T-cell (primary cell): ENCODE results near the gene KDM1A. TPM values are rescaled to one million over a fixed set of nuclear protein-coding genes. Genes with fewer than 3 reads are reported as not detected.

Experiments
- ATAC-seq, 4 experiments: fragments of 200-7000 bp in 3 of 4; fragments of 150-1000 bp in 1 of 4; cut with Tn5 transposase; replicated peaks in 1 of 4; 1 replicate in 3 of 4; 2 replicates in 1 of 4; pipeline ENCODE4 v1.10.0; 2021; ENCODE audit warnings: moderate library complexity in 3 of 4, mild to moderate bottlenecking in 2 of 4, moderate number of reproducible peaks in 1 of 4
- CTCF ChIA-PET, 2 donors: fragments of 300-600 bp; sonication (Branson Sonifier 250); formaldehyde crosslinking; loops; one replicate each; lab custom pipeline; 2022; ENCODE audit warnings: antibody characterized with exemption in 2 of 2; lab: Charles Lee
- POLR2A ChIA-PET, 2 donors: fragments of 300-600 bp; sonication (Branson Sonifier 250); formaldehyde crosslinking; loops; one replicate each; lab custom pipeline; 2022; ENCODE audit warnings: antibody characterized with exemption in 2 of 2; lab: Charles Lee
- DNase-seq, 35 experiments: peaks; one replicate each; pipeline versions ENCODE4 v3.0.0 to v3.0.0-alpha.2; 2013 to 2023
- H3K27ac ChIP-seq: one replicate; pipeline ENCODE4 v1.5.1; 2013; ENCODE audit warnings: low read length
- H3K27me3 ChIP-seq, 2 experiments: replicated peaks in 1 of 2; 1 replicate in 1 of 2; 2 replicates in 1 of 2; pipeline versions ENCODE4 v1.6.1 to v1.7.0; 2013; ENCODE audit warnings: low read length in 1 of 2, mixed read lengths in 1 of 2; ENCODE audit not compliant: control insufficient read depth in 2 of 2, insufficient read depth in 2 of 2; ENCODE audit errors: extremely low read depth in 1 of 2
- H3K36me3 ChIP-seq, 2 donors: 1 replicate in 1 of 2; 2 replicates in 1 of 2; pipeline versions ENCODE4 v1.6.1 to v1.7.0; 2013; ENCODE audit warnings: low read length in 1 of 2; ENCODE audit not compliant: control insufficient read depth in 2 of 2, insufficient read depth in 1 of 2; ENCODE audit errors: extremely low read depth in 1 of 2
- H3K4me1 ChIP-seq, 2 experiments: 1 replicate in 1 of 2; 2 replicates in 1 of 2; pipeline versions ENCODE4 v1.6.1 to v1.7.0; 2013; ENCODE audit warnings: low read length in 2 of 2, mixed read lengths in 1 of 2; ENCODE audit not compliant: insufficient read depth in 2 of 2, control insufficient read depth in 1 of 2; ENCODE audit errors: extremely low read depth in 1 of 2
- H3K4me3 ChIP-seq, 2 donors: 1 replicate in 1 of 2; 2 replicates in 1 of 2; pipeline versions ENCODE4 v1.5.1 to v1.7.0; 2013; ENCODE audit warnings: mild to moderate bottlenecking in 2 of 2, low read length in 1 of 2, moderate library complexity in 1 of 2; ENCODE audit not compliant: control insufficient read depth in 1 of 2; ENCODE audit errors: extremely low read depth in 1 of 2
- H3K9me3 ChIP-seq: 2 replicates; pipeline ENCODE4 v1.7.0; 2013
- H3K27ac Mint-ChIP-seq, 2 donors: one replicate each; pipeline ENCODE4 v1.8.0; 2020 to 2021; ENCODE audit warnings: mild to moderate bottlenecking in 2 of 2, mixed read lengths in 2 of 2
- H3K27me3 Mint-ChIP-seq, 2 donors: one replicate each; pipeline ENCODE4 v1.8.0; 2021 to 2022; ENCODE audit warnings: mixed read lengths in 2 of 2
- H3K36me3 Mint-ChIP-seq: one replicate; pipeline ENCODE4 v1.8.0; 2021; ENCODE audit warnings: mixed read lengths
- H3K4me1 Mint-ChIP-seq, 3 donors: one replicate each; pipeline ENCODE4 v1.8.0; 2020 to 2022; ENCODE audit warnings: mixed read lengths in 3 of 3, mild to moderate bottlenecking in 1 of 3
- H3K4me3 Mint-ChIP-seq, 3 donors: one replicate each; pipeline ENCODE4 v1.8.0; 2020 to 2022; ENCODE audit warnings: mild to moderate bottlenecking in 3 of 3, mixed read lengths in 3 of 3, moderate library complexity in 3 of 3
- H3K9me3 Mint-ChIP-seq, 3 donors: one replicate each; pipeline ENCODE4 v1.8.0; 2020 to 2022; ENCODE audit warnings: mixed read lengths in 3 of 3
- WGBS: methylation state at CpG from one replicate; pipeline ENCODE4 v1.1.5; 2013; ENCODE audit warnings: missing lambda C conversion rate; ENCODE audit not compliant: insufficient coverage; 5-methylcytosine and 5-hydroxymethylcytosine counted together
- total RNA-seq, 35 experiments: library from RNA in 6 of 35; stranded (reverse) in 6 of 35; fragments of 120-200 nt in 1 of 35; gene quantifications; one replicate each; pipeline versions ENCODE4 v1.2.1 to v1.2.4 and lab custom pipeline; 2013 to 2026

KDM1A gene
- total RNA-seq, 5 donors from 2014 or later (not counting 1 experiment from before 2014, with no cell fraction given) = 40.8 to 49.3 (median 45.9) TPM

GRCh38 chr1:23020706-23021405 lies 1.6 kb downstream of the KDM1A start:
- Histone ChIP-seq H3K4me1 (peaks cover 9 to 12% of the 10 kb centered on the region in 2 experiments), H3K4me3 (peak overlapping the region; percentile 79 to 91), H3K36me3 (no peaks in the 10 kb centered on the region), H3K9me3 (no peaks in the 10 kb centered on the region), H3K27me3 (no peaks in the 10 kb centered on the region), H3K27ac (no peak overlapping the region)
- WGBS = 51% methylated on average over 3 of the region's 7 CpGs
- Mint-ChIP-seq H3K27me3 (no peaks in the 10 kb centered on the region), H3K36me3 (peaks cover 6% of the 10 kb centered on the region), H3K27ac (no peak overlapping the region), H3K4me1 (peaks cover 55 to 58% (median 57%) of the 10 kb centered on the region in 3 donors), H3K9me3 (peaks cover 5 to 8% (median 7%) of the 10 kb centered on the region in 3 donors), H3K4me3 (peak overlapping the region; percentile 90 to 98 (median 96))
- POLR2A ChIA-PET = no interaction called here
- ATAC-seq (no peak), DNase-seq (no peak)
- CTCF ChIA-PET = no interaction called here

GRCh38 chr1:23021834-23022233 lies 2.6 kb downstream of the KDM1A start:
- no peak overlapping the region for H3K27ac ChIP-seq
- peaks cover 9 to 12% of the 10 kb centered on the region in 2 experiments for H3K4me1 ChIP-seq
- no peaks in the 10 kb centered on the region for H3K27me3 Mint-ChIP-seq
- peaks cover 62 to 67% (median 66%) of the 10 kb centered on the region in 3 donors for H3K4me1 Mint-ChIP-seq
- no peak overlapping the region for H3K27ac Mint-ChIP-seq
- no peaks in the 10 kb centered on the region for H3K36me3 ChIP-seq
- peak overlapping the region in 1 of 3 donors; percentile 9 for H3K4me3 Mint-ChIP-seq
- no peak overlapping the region for H3K4me3 ChIP-seq
- CTCF ChIA-PET = no interaction called here
- H3K27me3 ChIP-seq = no peaks in the 10 kb centered on the region
- H3K9me3 Mint-ChIP-seq = peaks cover 5 to 8% (median 7%) of the 10 kb centered on the region in 3 donors
- WGBS = no CpG with 5 or more reads among the region's 2 CpGs
- POLR2A ChIA-PET = no interaction called here
- peaks cover 6% of the 10 kb centered on the region for H3K36me3 Mint-ChIP-seq
- ATAC-seq = no peak
- DNase-seq = no peak
- no peaks in the 10 kb centered on the region for H3K9me3 ChIP-seq

GRCh38 chr1:23023174-23023845 lies 4.0 kb downstream of the KDM1A start:
- ChIA-PET CTCF (no interaction called here), POLR2A (interaction anchor here in 1 of 2 donors (0.6 kb wide), 1 partner anchor 644 kb away, joined by 3 read pairs; no protein-coding TSS in a partner anchor)
- H3K27me3 Mint-ChIP-seq = no peaks in the 10 kb centered on the region
- Histone ChIP-seq H3K36me3 (no peaks in the 10 kb centered on the region), H3K27me3 (no peaks in the 10 kb centered on the region), H3K27ac (no peak overlapping the region), H3K4me1 (peaks cover 9 to 12% of the 10 kb centered on the region in 2 experiments), H3K4me3 (no peak overlapping the region), H3K9me3 (no peaks in the 10 kb centered on the region)
- peak overlapping the region in 1 of 3 donors; percentile 10 for H3K4me3 Mint-ChIP-seq
- no peak for DNase-seq
- peaks cover 5 to 8% (median 7%) of the 10 kb centered on the region in 3 donors for H3K9me3 Mint-ChIP-seq
- H3K36me3 Mint-ChIP-seq = peaks cover 6% of the 10 kb centered on the region
- H3K27ac Mint-ChIP-seq = no peak overlapping the region
- ATAC-seq = no peak
- H3K4me1 Mint-ChIP-seq = peaks cover 72 to 74% (median 72%) of the 10 kb centered on the region in 3 donors
- no CpG with 5 or more reads among the region's 5 CpGs for WGBS

GRCh38 chr1:23026568-23026967 lies 7.3 kb downstream of the KDM1A start:
- Mint-ChIP-seq H3K4me1 (peaks cover 72 to 78% (median 73%) of the 10 kb centered on the region in 3 donors), H3K27me3 (no peaks in the 10 kb centered on the region), H3K36me3 (peaks cover 9% of the 10 kb centered on the region), H3K9me3 (peaks cover 5 to 8% (median 7%) of the 10 kb centered on the region in 3 donors), H3K4me3 (no peak overlapping the region), H3K27ac (no peak overlapping the region)
- H3K9me3 ChIP-seq = no peaks in the 10 kb centered on the region
- no peaks in the 10 kb centered on the region for H3K27me3 ChIP-seq
- WGBS = no CpG with 5 or more reads among the region's 2 CpGs
- no peaks in the 10 kb centered on the region for H3K4me1 ChIP-seq
- H3K36me3 ChIP-seq = no peaks in the 10 kb centered on the region
- no peak overlapping the region for H3K27ac ChIP-seq
- ATAC-seq = no peak
- CTCF ChIA-PET = no interaction called here
- H3K4me3 ChIP-seq = no peak overlapping the region
- POLR2A ChIA-PET = no interaction called here
- DNase-seq = no peak

GRCh38 chr1:23027352-23027907 lies 8.2 kb downstream of the KDM1A start:
- DNase-seq (no peak), ATAC-seq (no peak)
- Mint-ChIP-seq H3K27ac (no peak overlapping the region), H3K36me3 (peaks cover 17% of the 10 kb centered on the region), H3K27me3 (no peaks in the 10 kb centered on the region), H3K4me3 (no peak overlapping the region), H3K4me1 (peaks cover 68 to 79% (median 73%) of the 10 kb centered on the region in 3 donors), H3K9me3 (peaks cover 5 to 8% (median 7%) of the 10 kb centered on the region in 3 donors)
- H3K27ac ChIP-seq = no peak overlapping the region
- no CpG with 5 or more reads among the region's 4 CpGs for WGBS
- H3K36me3 ChIP-seq = no peaks in the 10 kb centered on the region
- H3K9me3 ChIP-seq = no peaks in the 10 kb centered on the region
- CTCF ChIA-PET = interaction anchor here in 1 of 2 donors (0.6 kb wide), 1 partner anchor 15 kb away, joined by 3 read pairs; no protein-coding TSS in a partner anchor
- no peaks in the 10 kb centered on the region for H3K4me1 ChIP-seq
- H3K4me3 ChIP-seq = no peak overlapping the region
- POLR2A ChIA-PET = no interaction called here
- H3K27me3 ChIP-seq = no peaks in the 10 kb centered on the region

GRCh38 chr1:23029337-23029736 lies 10.1 kb downstream of the KDM1A start:
- ATAC-seq = no peak
- H3K36me3 ChIP-seq = no peaks in the 10 kb centered on the region
- no peaks in the 10 kb centered on the region for H3K4me1 ChIP-seq
- Mint-ChIP-seq H3K9me3 (no peaks in the 10 kb centered on the region), H3K36me3 (peaks cover 15% of the 10 kb centered on the region), H3K27ac (no peak overlapping the region), H3K27me3 (no peaks in the 10 kb centered on the region), H3K4me3 (no peak overlapping the region), H3K4me1 (peaks cover 59 to 75% (median 60%) of the 10 kb centered on the region in 3 donors)
- H3K4me3 ChIP-seq = no peak overlapping the region
- H3K9me3 ChIP-seq = no peaks in the 10 kb centered on the region
- no peak for DNase-seq
- CTCF ChIA-PET = no interaction called here
- H3K27ac ChIP-seq = no peak overlapping the region
- H3K27me3 ChIP-seq = no peaks in the 10 kb centered on the region
- no CpG with 5 or more reads among the region's 4 CpGs for WGBS
- POLR2A ChIA-PET = interaction anchor here in 1 of 2 donors (0.6 kb wide), 1 partner anchor 667 kb away, joined by 5 read pairs; no protein-coding TSS in a partner anchor
